Measurements from ENCODE around the gene DNAJB13.
"Not testable (repeated sequence)": the region's sequence is repeated elsewhere in the genome, so short reads cannot be mapped to it uniquely, and the experiment has no call there.

DNAJB13 gene

GRCh38 chr11:73950869-73951710 lies at the start of gene DNAJB13:
Gene DNAJB13 (plus strand): TSS chr11:73951026. CDS start chr11:73951070, 44 bp downstream.
- DNase-seq = peak; percentile 34

- no peak for DNase-seq
Observed at GRCh38 chr11:73902303-73902702, 48.5 kb upstream of the DNAJB13 start.

- DNase-seq = peak; percentile 3
Observed at GRCh38 chr11:73907191-73907590, 43.6 kb upstream of the DNAJB13 start.

- DNase-seq = no peak
Observed at GRCh38 chr11:73912026-73912425, 38.8 kb upstream of the DNAJB13 start.

- no peak for DNase-seq
Observed at GRCh38 chr11:73913472-73913871, 37.4 kb upstream of the DNAJB13 start.

- DNase-seq = no peak
Observed at GRCh38 chr11:73914284-73914683, 36.5 kb upstream of the DNAJB13 start.

- DNase-seq = no peak
Observed at GRCh38 chr11:73916435-73916834, 34.4 kb upstream of the DNAJB13 start.

GRCh38 chr11:73921180-73921579 lies 29.6 kb upstream of the DNAJB13 start:
- no peak for DNase-seq

GRCh38 chr11:73929388-73929787 lies 21.4 kb upstream of the DNAJB13 start:
- no peak for DNase-seq

- peak; percentile 20 for DNase-seq
Observed at GRCh38 chr11:73931039-73931645, 19.7 kb upstream of the DNAJB13 start.

GRCh38 chr11:73931951-73932350 lies 18.9 kb upstream of the DNAJB13 start:
- DNase-seq = no peak

- DNase-seq = no peak
Observed at GRCh38 chr11:73932781-73933180, 18.0 kb upstream of the DNAJB13 start.

GRCh38 chr11:73936047-73936446 lies 14.8 kb upstream of the DNAJB13 start:
- DNase-seq = not testable (repeated sequence)

- DNase-seq = no peak
Observed at GRCh38 chr11:73939096-73939495, 11.7 kb upstream of the DNAJB13 start.

GRCh38 chr11:73940801-73941570 lies 9.8 kb upstream of the DNAJB13 start:
- DNase-seq = no peak

GRCh38 chr11:73942010-73942409 lies 8.8 kb upstream of the DNAJB13 start:
- no peak for DNase-seq

- DNase-seq = no peak
Observed at GRCh38 chr11:73944085-73944484, 6.7 kb upstream of the DNAJB13 start.

- no peak for DNase-seq
Observed at GRCh38 chr11:73944901-73945300, 5.9 kb upstream of the DNAJB13 start.

GRCh38 chr11:73945396-73945795 lies 5.4 kb upstream of the DNAJB13 start:
- no peak for DNase-seq

GRCh38 chr11:73946798-73947458 lies 3.9 kb upstream of the DNAJB13 start:
- DNase-seq = no peak

GRCh38 chr11:73949246-73949645 lies 1.6 kb upstream of the DNAJB13 start:
- DNase-seq = no peak

- no peak for DNase-seq
Observed at GRCh38 chr11:73949912-73950311, 914 bp upstream of the DNAJB13 start.

- DNase-seq = no peak
Observed at GRCh38 chr11:73951797-73952196, 971 bp downstream of the DNAJB13 start.
